Measurements from ENCODE around the gene SLC39A1. TPM values are rescaled to one million over a fixed set of nuclear protein-coding genes. Genes with fewer than 3 reads are reported as not detected.
"Not testable (repeated sequence)": the region's sequence is repeated elsewhere in the genome, so short reads cannot be mapped to it uniquely, and the experiment has no call there.

SLC39A1 gene
- total RNA-seq, 2 donors from 2014 or later: 109 to 117 TPM

DNA sequence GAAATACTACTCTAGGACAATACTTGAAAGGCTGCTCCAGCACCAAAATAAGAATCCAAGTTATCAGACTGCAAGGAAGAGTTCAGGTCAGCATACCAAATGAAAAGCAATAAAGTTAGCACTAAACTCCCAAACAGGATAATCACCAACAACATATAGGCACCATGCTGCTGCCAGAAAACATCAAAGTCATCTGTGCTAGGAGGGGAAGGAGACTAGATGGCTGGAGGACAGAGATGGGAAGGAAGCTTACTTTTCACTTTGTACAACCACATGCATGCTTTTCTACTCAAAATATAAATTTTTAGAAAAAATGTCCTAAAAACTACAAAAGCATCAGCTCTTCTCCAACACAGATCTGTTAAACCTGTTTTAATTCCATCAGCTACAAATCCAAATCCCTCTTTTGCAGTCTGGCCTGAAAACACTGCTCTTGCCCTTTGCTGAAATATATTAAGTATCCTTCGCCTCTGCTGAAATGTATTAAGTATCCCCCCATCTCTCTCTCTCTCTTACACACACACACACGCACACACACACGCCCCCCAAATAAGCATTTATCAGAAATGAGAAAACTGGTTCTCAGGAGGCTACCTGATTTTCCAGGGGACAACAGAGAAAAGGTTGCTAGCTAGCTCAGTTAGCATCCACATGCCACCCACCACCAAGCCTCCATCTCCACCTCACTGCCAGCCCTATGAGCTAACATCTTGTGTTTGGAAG, 42.1 kb downstream of the SLC39A1 start:
- no peak for ATAC-seq (replicated peaks)
- peaks cover 22% of the 10 kb centered on the region for H3K4me1 Mint-ChIP-seq

DNA sequence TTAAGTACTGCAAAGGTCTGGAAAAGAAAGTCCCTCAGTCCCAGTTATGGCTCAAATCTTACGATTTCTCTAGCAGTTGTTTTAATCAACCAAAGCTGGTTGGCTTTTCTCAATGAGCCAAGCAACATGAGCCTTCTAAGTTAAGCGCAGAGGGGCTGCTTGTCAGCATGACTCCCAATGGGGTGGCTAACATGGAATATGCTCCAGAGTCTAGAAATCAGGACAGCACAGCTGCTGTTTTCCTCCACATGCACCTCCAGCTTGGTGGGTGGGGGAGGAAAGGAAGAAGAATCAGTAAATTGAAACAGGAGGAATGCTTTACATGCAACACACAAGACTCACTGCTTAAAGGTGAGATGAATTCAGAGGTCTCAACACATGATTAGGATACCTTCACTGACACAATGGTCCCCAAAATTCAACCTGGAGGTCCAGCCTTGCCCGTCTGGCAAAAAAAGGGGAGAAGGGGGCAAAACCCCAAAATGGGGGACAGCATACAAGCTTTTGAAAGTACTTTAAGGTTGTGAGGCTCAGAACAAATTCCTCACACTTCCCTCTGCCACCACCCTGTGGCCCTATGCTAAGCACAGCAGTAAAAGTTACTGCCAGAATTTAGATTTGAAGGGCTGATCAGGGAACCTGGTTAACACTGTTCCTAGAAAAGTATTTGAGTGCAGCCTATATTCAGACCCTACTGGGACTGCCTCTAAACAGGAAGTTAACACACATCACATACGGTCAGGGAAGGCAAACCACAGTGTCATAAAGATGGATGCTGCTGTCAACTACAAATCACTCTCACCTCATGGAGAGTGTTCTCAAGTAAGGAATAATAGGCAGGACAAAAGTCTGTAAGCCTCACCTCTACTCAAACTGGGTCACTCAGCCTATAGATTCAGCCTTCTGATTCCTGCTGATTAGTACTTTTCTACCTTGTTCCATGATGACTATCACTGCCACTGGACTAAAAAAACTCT, 43.2 kb downstream of the SLC39A1 start:
- H3K27ac Mint-ChIP-seq: peak overlapping the region; percentile 92
- peak overlapping the region; percentile 96 for H3K4me3 Mint-ChIP-seq
- H3K27me3 Mint-ChIP-seq: no peaks in the 10 kb centered on the region
- H3K36me3 Mint-ChIP-seq (ENCODE audit: low read depth): peaks cover 57% of the 10 kb centered on the region
- H3K9me3 Mint-ChIP-seq: no peaks in the 10 kb centered on the region
- H3K4me1 Mint-ChIP-seq: peaks cover 25% of the 10 kb centered on the region
- no peak for ATAC-seq (replicated peaks)

More for the DNA sequence above, 42.1 kb downstream of the SLC39A1 start:
- Mint-ChIP-seq H3K27me3 (no peaks in the 10 kb centered on the region), H3K4me3 (peak overlapping the region; percentile 96), H3K27ac (peak overlapping the region; percentile 92), H3K36me3 (ENCODE audit: low read depth) (peaks cover 48% of the 10 kb centered on the region), H3K9me3 (no peaks in the 10 kb centered on the region)

DNA sequence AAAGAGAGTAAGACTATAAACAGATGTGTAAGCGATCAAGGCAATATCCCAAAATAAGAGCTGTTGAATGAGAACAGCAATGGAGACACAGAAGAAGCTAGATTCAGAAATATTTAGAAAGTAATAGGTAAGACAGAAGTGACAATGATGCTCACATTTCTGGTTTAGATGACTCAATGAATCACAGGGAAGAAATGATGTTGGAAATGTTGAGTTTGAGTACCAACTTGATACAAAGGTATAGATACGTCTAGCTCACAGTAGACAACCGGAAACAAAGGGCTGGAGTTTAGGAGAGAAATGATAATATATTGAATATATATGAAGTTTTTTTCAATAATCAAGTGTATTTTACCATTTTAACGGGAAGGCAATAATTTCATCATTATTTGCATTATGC, 47.0 kb downstream of the SLC39A1 start:
- Mint-ChIP-seq H3K4me3 (no peak overlapping the region), H3K27ac (no peak overlapping the region), H3K9me3 (no peaks in the 10 kb centered on the region), H3K4me1 (peaks cover 32% of the 10 kb centered on the region), H3K36me3 (ENCODE audit: low read depth) (peaks cover 58% of the 10 kb centered on the region), H3K27me3 (no peaks in the 10 kb centered on the region)
- ATAC-seq (replicated peaks): peak; percentile 59

DNA sequence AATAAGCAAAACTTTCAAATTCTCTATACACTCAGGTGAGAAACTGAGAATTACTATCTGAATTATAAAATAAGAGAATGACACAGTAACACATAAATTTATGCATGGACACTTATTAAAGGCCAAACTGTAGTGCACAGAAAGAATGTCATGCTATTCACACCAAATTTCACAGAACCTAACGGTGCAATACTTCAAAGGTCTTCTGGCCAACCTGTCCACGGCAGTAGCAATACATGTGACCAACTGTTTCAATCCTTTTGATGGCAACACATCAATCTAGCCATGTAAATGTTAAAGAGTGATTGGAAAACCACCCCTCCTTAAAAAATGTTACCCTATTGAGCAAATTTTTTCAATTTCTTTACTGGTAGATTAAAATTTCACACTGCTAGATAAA, 51.0 kb downstream of the SLC39A1 start:
- H3K4me1 Mint-ChIP-seq: peaks cover 21% of the 10 kb centered on the region
- H3K9me3 Mint-ChIP-seq: no peaks in the 10 kb centered on the region
- no peak for ATAC-seq (replicated peaks)
- no peak overlapping the region for H3K4me3 Mint-ChIP-seq
- peaks cover 52% of the 10 kb centered on the region for H3K36me3 Mint-ChIP-seq (ENCODE audit: low read depth)
- peak overlapping the region; percentile 62 for H3K27ac Mint-ChIP-seq
- H3K27me3 Mint-ChIP-seq: no peaks in the 10 kb centered on the region

DNA sequence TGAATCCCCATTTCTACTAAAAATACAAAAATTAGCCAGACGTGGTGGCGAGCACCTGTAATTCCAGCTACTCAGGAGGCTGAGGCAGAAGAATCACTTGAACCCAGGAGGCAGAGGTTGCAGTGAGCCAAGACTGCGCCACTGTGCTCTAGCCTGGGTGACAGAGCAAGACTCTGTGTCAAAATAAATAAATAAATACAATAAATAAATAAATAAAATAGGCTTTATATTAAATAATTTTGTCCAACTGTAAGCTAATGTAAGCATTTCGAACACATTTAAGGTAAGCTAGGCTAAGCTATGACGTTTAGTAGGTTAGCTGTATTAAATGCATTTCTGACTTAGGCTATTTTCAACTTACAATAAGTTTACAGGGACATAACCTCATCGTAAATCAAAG, 52.8 kb downstream of the SLC39A1 start:
- not testable (repeated sequence) for H3K27ac Mint-ChIP-seq; H3K9me3 Mint-ChIP-seq; H3K27me3 Mint-ChIP-seq; ATAC-seq (replicated peaks); H3K4me3 Mint-ChIP-seq
- Mint-ChIP-seq H3K4me1 (peaks cover 21% of the 10 kb centered on the region), H3K36me3 (ENCODE audit: low read depth) (peaks cover 53% of the 10 kb centered on the region)

Other genes starting within 250 kb of the SLC39A1 start
- gene INTS3, start 235.5 kb downstream of the SLC39A1 start, total RNA-seq: 100 to 1,000 TPM in 1 of 2 donors, 10 to 100 TPM in 1; 49.5 to 103 TPM
- 1 to 10 TPM; 9.7 to 9.8 TPM for gene SLC27A3, start 188.1 kb downstream of the SLC39A1 start, total RNA-seq
- gene GATAD2B, start 40.6 kb downstream of the SLC39A1 start, total RNA-seq: 10 to 100 TPM; 47.8 to 51.1 TPM
- 100 to 1,000 TPM in 1 of 2 donors, 10 to 100 TPM in 1; 98.0 to 130 TPM for gene DENND4B, start 16.8 kb downstream of the SLC39A1 start, total RNA-seq
- gene CRTC2, start 4.9 kb downstream of the SLC39A1 start, total RNA-seq: 100 to 1,000 TPM in 1 of 2 donors, 10 to 100 TPM in 1; 84.9 to 131 TPM
- gene CREB3L4, start 4.4 kb upstream of the SLC39A1 start, total RNA-seq: 1 to 10 TPM; 7.4 to 9.3 TPM
- gene JTB, start 14.1 kb upstream of the SLC39A1 start, total RNA-seq: 100 to 1,000 TPM in 1 of 2 donors, 10 to 100 TPM in 1; 89.7 to 167 TPM
- gene RAB13, start 22.8 kb upstream of the SLC39A1 start, total RNA-seq: under 1 TPM; 0.66 to 0.91 TPM
- gene RPS27, start 27.2 kb upstream of the SLC39A1 start, total RNA-seq: 1,000 to 10,000 TPM; 1,111 to 1,746 TPM
- under 1 TPM; 0.04 to 0.24 TPM for gene NUP210L, start 191.5 kb upstream of the SLC39A1 start, total RNA-seq
- 100 to 1,000 TPM; 370 to 607 TPM for gene TPM3, start 228.6 kb upstream of the SLC39A1 start, total RNA-seq
- gene CFAP141, start 242.8 kb upstream of the SLC39A1 start, total RNA-seq: not detected

Data from activated T-helper 17 cell treated with anti-CD3 and anti-CD28 coated beads, Interleukin-2, amount 50 U/mL, for 72 hours (primary cell).